ENCODE results near the gene KLF17.
A peak's percentile ranks its signal among the peaks of the same experiment; 100 is the strongest.

KLF17 gene

GRCh38 chr1:44118682-44119081, at the start of gene KLF17:
TSS of gene KLF17 (plus strand) at chr1:44118821. CDS start at chr1:44118908, 87 bp downstream.
- DNase-seq (ENCODE audit: low read depth) = no peak

- DNase-seq (ENCODE audit: low read depth) = no peak
Measured at GRCh38 chr1:44071461-44071860, 47.2 kb upstream of the KLF17 start.

- DNase-seq (ENCODE audit: low read depth) = no peak
Measured at GRCh38 chr1:44072204-44072603, 46.4 kb upstream of the KLF17 start.

- DNase-seq (ENCODE audit: low read depth) = no peak
Measured at GRCh38 chr1:44072821-44073220, 45.8 kb upstream of the KLF17 start.

- DNase-seq (ENCODE audit: low read depth) = no peak
Measured at GRCh38 chr1:44073528-44073927, 45.1 kb upstream of the KLF17 start.

GRCh38 chr1:44074415-44074814, 44.2 kb upstream of the KLF17 start:
- no peak for DNase-seq (ENCODE audit: low read depth)

- no peak for DNase-seq (ENCODE audit: low read depth)
Measured at GRCh38 chr1:44076066-44076465, 42.6 kb upstream of the KLF17 start.

GRCh38 chr1:44077421-44077820, 41.2 kb upstream of the KLF17 start:
- DNase-seq (ENCODE audit: low read depth) = no peak

- no peak for DNase-seq (ENCODE audit: low read depth)
Measured at GRCh38 chr1:44078104-44078503, 40.5 kb upstream of the KLF17 start.

- DNase-seq (ENCODE audit: low read depth) = no peak
Measured at GRCh38 chr1:44079566-44079965, 39.1 kb upstream of the KLF17 start.

- no peak for DNase-seq (ENCODE audit: low read depth)
Measured at GRCh38 chr1:44084998-44085675, 33.5 kb upstream of the KLF17 start.

GRCh38 chr1:44086692-44087474, 31.7 kb upstream of the KLF17 start:
- no peak for DNase-seq (ENCODE audit: low read depth)

GRCh38 chr1:44089371-44090048, 29.1 kb upstream of the KLF17 start:
- DNase-seq (ENCODE audit: low read depth) = no peak

- DNase-seq (ENCODE audit: low read depth) = peak; percentile 12
Measured at GRCh38 chr1:44090429-44091252, 28.0 kb upstream of the KLF17 start.

- DNase-seq (ENCODE audit: low read depth) = no peak
Measured at GRCh38 chr1:44094047-44094446, 24.6 kb upstream of the KLF17 start.

GRCh38 chr1:44100183-44100868, 18.3 kb upstream of the KLF17 start:
- DNase-seq (ENCODE audit: low read depth) = no peak

- no peak for DNase-seq (ENCODE audit: low read depth)
Measured at GRCh38 chr1:44101328-44101727, 17.3 kb upstream of the KLF17 start.

- no peak for DNase-seq (ENCODE audit: low read depth)
Measured at GRCh38 chr1:44103270-44104131, 15.1 kb upstream of the KLF17 start.

- no peak for DNase-seq (ENCODE audit: low read depth)
Measured at GRCh38 chr1:44105810-44106209, 12.8 kb upstream of the KLF17 start.

GRCh38 chr1:44108241-44108640, 10.4 kb upstream of the KLF17 start:
- DNase-seq (ENCODE audit: low read depth) = no peak

GRCh38 chr1:44108971-44109370, 9.7 kb upstream of the KLF17 start:
- DNase-seq (ENCODE audit: low read depth) = no peak
